Measurements from ENCODE around the gene WNT3A.
"Not testable (repeated sequence)": the region's sequence is repeated elsewhere in the genome, so short reads cannot be mapped to it uniquely, and the experiment has no call there.

DNA sequence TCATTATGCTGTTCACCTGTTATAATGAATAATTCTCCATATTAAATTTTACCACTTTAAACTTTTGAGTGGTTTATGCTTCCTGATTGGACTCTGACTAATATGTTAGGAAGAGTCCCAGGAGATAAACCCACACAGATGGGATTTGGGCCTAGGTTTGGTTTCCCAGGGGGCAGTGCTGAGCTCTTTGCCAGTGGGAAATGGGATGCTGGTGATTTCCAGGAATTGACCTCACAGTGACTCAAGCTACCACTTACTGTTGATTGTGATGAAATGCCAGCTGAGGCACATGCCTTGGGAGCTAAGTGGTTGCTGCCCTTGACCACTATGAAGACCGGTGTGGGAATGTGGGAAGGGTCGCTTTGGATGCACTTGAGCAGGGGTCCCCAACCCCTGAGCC lies 40.1 kb upstream of the WNT3A start:
- TF ChIP-seq POLR2AphosphoS5, CTCF, POLR2A, EP300 (IDR thresholded peaks at IDR 0.05): not testable (repeated sequence)

Measured in upper lobe of left lung (tissue), 4 donors.